MCF 10A (cell line): Measurements from ENCODE around the gene TFAP2E. TPM values are rescaled to one million over a fixed set of nuclear protein-coding genes. Genes with fewer than 3 reads are reported as not detected.

Experiments used
- BruUV-seq: library from RNA; stranded (reverse); fragments of 400-500 nt; replicated peaks from 2 replicates; lab custom pipeline; 2021; lab: Mats Ljungman, UMichigan
- CTCF ChIA-PET: fragments of 300-600 bp; sonication (Branson Sonifier 250); formaldehyde crosslinking; extraction: SDS; loops from one replicate; lab custom pipeline; 2021; ENCODE audit warnings: antibody characterized with exemption, inconsistent platforms; lab: Yijun Ruan, JAX
- POLR2A ChIA-PET: fragments of 300-600, 350-650 bp; sonication (Branson Sonifier 250); formaldehyde crosslinking; extraction: SDS; loops from one replicate; lab custom pipeline; 2020; ENCODE audit warnings: antibody characterized with exemption, inconsistent platforms; lab: Yijun Ruan, JAX
- DNase-seq: peaks from one replicate; pipeline ENCODE4 v3.0.0-alpha.2; 2018; ENCODE audit not compliant: unreplicated experiment
- H3K27ac Mint-ChIP-seq: one replicate; pipeline ENCODE4 v1.8.0; 2022; ENCODE audit warnings: mild to moderate bottlenecking, low read depth, mixed read lengths; ENCODE audit not compliant: unreplicated experiment
- H3K27me3 Mint-ChIP-seq: one replicate; pipeline ENCODE4 v1.8.0; 2022; ENCODE audit warnings: mixed read lengths; ENCODE audit not compliant: insufficient read depth, unreplicated experiment
- H3K36me3 Mint-ChIP-seq: one replicate; pipeline ENCODE4 v1.8.0; 2022; ENCODE audit warnings: mild to moderate bottlenecking, moderate library complexity, mixed read lengths; ENCODE audit not compliant: insufficient read depth, unreplicated experiment
- H3K4me1 Mint-ChIP-seq: one replicate; pipeline ENCODE4 v1.8.0; 2022; ENCODE audit warnings: mixed read lengths; ENCODE audit not compliant: insufficient read depth, unreplicated experiment
- H3K4me3 Mint-ChIP-seq: one replicate; pipeline ENCODE4 v1.8.0; 2022; ENCODE audit warnings: mild to moderate bottlenecking, moderate library complexity, mixed read lengths; ENCODE audit not compliant: unreplicated experiment
- H3K9me3 Mint-ChIP-seq: one replicate; pipeline ENCODE4 v1.8.0; 2022; ENCODE audit warnings: mixed read lengths; ENCODE audit not compliant: unreplicated experiment
- intact Hi-C: fragments of 100-400 bp; cut with micrococcal nuclease; formaldehyde crosslinking; loops from 2 replicates; pipeline ENCODE4 v1.14.1; 2022
- total RNA-seq: library from RNA; stranded (reverse); gene quantifications from 2 replicates; pipeline ENCODE4 v1.2.3, GENCODE V29; 2022
- TF ChIP-seq, protein P1 (sequence below): fragments of 200-600 bp; IDR thresholded peaks from one replicate; pipeline ENCODE4 v1.8.0; 2022; ENCODE audit warnings: antibody characterized with exemption, mild to moderate bottlenecking; ENCODE audit not compliant: unreplicated experiment

The TFAP2E gene
- total RNA-seq, 1 experiment from 2014 or later: 0.30 TPM

DNA sequence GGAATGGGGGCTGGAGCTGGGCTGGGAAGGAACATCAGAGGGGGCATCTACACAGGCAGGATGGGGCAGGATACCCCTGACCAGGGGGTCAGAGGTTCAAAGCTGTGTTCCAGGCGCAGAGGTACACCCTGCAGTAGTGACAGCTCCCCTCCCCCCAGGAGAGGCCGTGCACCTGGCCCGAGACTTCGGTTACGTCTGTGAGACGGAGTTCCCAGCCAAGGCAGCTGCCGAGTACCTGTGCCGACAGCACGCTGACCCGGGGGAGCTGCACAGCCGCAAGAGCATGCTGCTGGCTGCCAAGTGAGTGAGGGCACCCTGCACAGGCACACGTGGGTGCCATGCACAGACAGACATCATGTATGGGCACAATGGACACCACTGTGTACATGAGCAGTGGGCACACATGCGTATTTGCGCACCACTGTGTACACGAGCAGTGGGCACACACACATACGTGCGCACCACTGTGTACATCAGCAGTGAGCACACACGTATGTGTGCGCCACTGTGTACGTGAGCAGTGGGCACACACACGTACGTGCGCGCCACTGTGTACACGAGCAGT is 17.4 kb downstream of the TFAP2E start:
- H3K36me3 Mint-ChIP-seq: no peaks in the 10 kb centered on the region
- ChIA-PET POLR2A (no interaction called here), CTCF (no interaction called here)
- TF ChIP-seq, protein P1, sequence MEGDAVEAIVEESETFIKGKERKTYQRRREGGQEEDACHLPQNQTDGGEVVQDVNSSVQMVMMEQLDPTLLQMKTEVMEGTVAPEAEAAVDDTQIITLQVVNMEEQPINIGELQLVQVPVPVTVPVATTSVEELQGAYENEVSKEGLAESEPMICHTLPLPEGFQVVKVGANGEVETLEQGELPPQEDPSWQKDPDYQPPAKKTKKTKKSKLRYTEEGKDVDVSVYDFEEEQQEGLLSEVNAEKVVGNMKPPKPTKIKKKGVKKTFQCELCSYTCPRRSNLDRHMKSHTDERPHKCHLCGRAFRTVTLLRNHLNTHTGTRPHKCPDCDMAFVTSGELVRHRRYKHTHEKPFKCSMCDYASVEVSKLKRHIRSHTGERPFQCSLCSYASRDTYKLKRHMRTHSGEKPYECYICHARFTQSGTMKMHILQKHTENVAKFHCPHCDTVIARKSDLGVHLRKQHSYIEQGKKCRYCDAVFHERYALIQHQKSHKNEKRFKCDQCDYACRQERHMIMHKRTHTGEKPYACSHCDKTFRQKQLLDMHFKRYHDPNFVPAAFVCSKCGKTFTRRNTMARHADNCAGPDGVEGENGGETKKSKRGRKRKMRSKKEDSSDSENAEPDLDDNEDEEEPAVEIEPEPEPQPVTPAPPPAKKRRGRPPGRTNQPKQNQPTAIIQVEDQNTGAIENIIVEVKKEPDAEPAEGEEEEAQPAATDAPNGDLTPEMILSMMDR: no peak
- intact Hi-C loops: no loop called here
- BruUV-seq: no TSS peak
- no peak overlapping the region for H3K27ac Mint-ChIP-seq
- no peaks in the 10 kb centered on the region for H3K9me3 Mint-ChIP-seq
- H3K4me1 Mint-ChIP-seq: no peaks in the 10 kb centered on the region
- H3K4me3 Mint-ChIP-seq: no peak overlapping the region
- no peak for DNase-seq
- H3K27me3 Mint-ChIP-seq: no peaks in the 10 kb centered on the region

DNA sequence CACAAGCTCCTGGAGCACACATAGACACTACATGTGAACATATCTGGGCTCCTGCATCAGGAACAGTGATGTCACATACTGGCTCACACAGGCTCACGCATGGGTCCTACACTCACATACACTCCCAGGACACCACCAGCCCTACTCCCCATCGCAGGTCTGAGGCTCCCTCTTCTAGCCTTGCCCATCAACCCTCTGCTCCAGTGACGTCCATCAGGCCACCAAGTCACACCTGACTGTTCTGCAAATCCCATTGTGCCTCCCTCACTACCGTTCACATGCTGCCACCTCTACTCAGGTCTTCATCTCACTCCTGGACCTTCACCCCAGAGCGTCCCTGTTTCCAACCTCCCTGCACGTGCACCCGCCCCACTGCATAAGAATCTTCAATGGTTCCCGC is 18.1 kb downstream of the TFAP2E start:
- TF ChIP-seq, protein P1: no peak
- CTCF ChIA-PET: no interaction called here
- H3K4me1 Mint-ChIP-seq: no peaks in the 10 kb centered on the region
- no peaks in the 10 kb centered on the region for H3K36me3 Mint-ChIP-seq
- no TSS peak for BruUV-seq
- no peak overlapping the region for H3K27ac Mint-ChIP-seq
- H3K27me3 Mint-ChIP-seq: no peaks in the 10 kb centered on the region
- intact Hi-C loops: no loop called here
- H3K9me3 Mint-ChIP-seq: no peaks in the 10 kb centered on the region
- no peak for DNase-seq
- POLR2A ChIA-PET: no interaction called here
- no peak overlapping the region for H3K4me3 Mint-ChIP-seq

GRCh38 chr1:35592991-35593769 is 20.1 kb downstream of the TFAP2E start:
- BruUV-seq: no TSS peak

More at GRCh38 chr1:35592991-35593769, 20.1 kb downstream of the TFAP2E start:
- ChIA-PET POLR2A (interaction anchor here (1.2 kb wide), 1 partner anchor 177 kb away, joined by 3 read pairs; the partner anchor contains the start of gene CLSPN), CTCF (interaction anchor here (0.8 to 1.0 kb wide), 4 partner anchors 8 to 182 kb away, joined by 3 to 4 read pairs (median 4); no protein-coding TSS in a partner anchor)
- Mint-ChIP-seq H3K27ac (no peak overlapping the region), H3K4me1 (no peaks in the 10 kb centered on the region), H3K36me3 (peaks cover 9% of the 10 kb centered on the region), H3K27me3 (no peaks in the 10 kb centered on the region), H3K9me3 (no peaks in the 10 kb centered on the region), H3K4me3 (no peak overlapping the region)
- TF ChIP-seq, protein P1: no peak
- intact Hi-C loops: no loop called here
- DNase-seq: no peak
